Measurements from ENCODE around the gene TMEM184B. TPM values are rescaled to one million over a fixed set of nuclear protein-coding genes. Genes with fewer than 3 reads are reported as not detected.

TMEM184B gene
- total RNA-seq, 2 experiments from 2014 or later = 24.4 to 26.6 TPM

DNA sequence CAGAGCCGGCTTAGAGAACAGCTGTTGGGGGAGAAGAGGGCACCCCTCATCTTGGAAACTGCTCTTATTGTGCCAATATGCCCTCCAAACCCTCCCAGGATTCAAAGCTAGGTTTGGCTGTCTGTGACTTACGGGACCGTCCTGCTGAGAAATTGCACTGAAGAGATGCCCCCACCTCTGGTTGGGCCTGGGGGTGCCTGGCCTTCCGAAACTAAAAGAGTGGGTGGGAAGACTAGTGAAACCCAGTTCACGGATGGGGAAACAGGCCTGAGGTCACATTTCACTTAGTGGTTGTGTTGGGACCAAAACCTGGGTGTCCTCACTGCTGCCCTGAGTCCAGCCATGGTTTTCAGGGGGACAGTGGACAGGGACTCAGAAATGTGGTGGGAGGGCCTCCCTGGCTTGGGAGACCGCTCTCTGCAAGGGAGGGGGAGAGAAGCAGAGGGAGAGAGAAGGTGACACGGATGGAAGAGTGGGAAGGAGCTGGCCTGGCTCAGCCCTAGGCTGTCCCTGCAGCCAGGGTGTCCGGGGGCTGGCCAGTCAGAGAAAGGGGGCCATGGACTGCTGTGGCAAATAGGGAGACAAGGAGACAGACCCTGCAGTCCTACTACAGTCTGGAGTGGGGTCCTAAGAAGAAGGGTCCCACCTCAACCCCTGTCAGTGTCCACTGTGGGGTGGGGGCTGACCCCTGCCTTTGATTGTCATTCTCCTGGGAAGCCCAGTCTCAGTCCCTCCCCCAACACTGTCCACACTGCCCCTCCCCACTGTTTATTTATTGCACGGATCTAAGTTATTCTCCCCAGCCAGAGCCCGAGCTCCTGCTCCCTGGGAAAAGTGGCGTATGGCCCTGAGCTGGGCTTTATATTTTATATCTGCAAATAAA lies 57.4 kb downstream of the TMEM184B start:
- H3K4me1 Mint-ChIP-seq (ENCODE audit: low read depth) = peaks cover 47% of the 10 kb centered on the region

GRCh38 chr22:38214302-38215056 lies 58.3 kb downstream of the TMEM184B start:
- intact Hi-C loops (cut with micrococcal nuclease) = loop anchor here (5.0 kb wide), 1 partner anchor 32 kb away; the partner anchor contains the start of gene PLA2G6
- ChIA-PET CTCF (interaction anchor here (0.8 to 1.2 kb wide), 4 partner anchors 11 to 162 kb away, joined by 3 to 5 read pairs (median 4); partner anchors contain the start of gene MAFF), POLR2A (interaction anchor here (0.6 to 2.0 kb wide), 3 partner anchors 11 to 93 kb away, joined by 3 to 10 read pairs (median 8); partner anchors contain the start of gene MAFF)
- Mint-ChIP-seq H3K9me3 (no peaks in the 10 kb centered on the region), H3K4me1 (ENCODE audit: low read depth) (peaks cover 47% of the 10 kb centered on the region), H3K27me3 (no peaks in the 10 kb centered on the region), H3K27ac (no peak overlapping the region), H3K4me3 (no peak overlapping the region), H3K36me3 (peaks cover 8% of the 10 kb centered on the region)
- DNase-seq = peak; percentile 81

More for the DNA sequence above, 57.4 kb downstream of the TMEM184B start:
- H3K27ac Mint-ChIP-seq = peak overlapping the region; percentile 45
- peaks cover 7% of the 10 kb centered on the region for H3K36me3 Mint-ChIP-seq
- DNase-seq = no peak
- ChIA-PET CTCF (interaction anchor here (0.9 to 1.1 kb wide), 2 partner anchors 11 to 101 kb away, joined by 3 to 4 read pairs; no protein-coding TSS in a partner anchor), POLR2A (interaction anchor here (0.6 to 2.0 kb wide), 3 partner anchors 12 to 92 kb away, joined by 3 to 10 read pairs (median 8); partner anchors contain the start of gene MAFF)
- intact Hi-C loops (cut with micrococcal nuclease) = loop anchor here (5.0 kb wide), 1 partner anchor 33 kb away; the partner anchor contains the start of gene PLA2G6
- H3K27me3 Mint-ChIP-seq = no peaks in the 10 kb centered on the region
- no peak overlapping the region for H3K4me3 Mint-ChIP-seq
- H3K9me3 Mint-ChIP-seq = no peaks in the 10 kb centered on the region

DNA sequence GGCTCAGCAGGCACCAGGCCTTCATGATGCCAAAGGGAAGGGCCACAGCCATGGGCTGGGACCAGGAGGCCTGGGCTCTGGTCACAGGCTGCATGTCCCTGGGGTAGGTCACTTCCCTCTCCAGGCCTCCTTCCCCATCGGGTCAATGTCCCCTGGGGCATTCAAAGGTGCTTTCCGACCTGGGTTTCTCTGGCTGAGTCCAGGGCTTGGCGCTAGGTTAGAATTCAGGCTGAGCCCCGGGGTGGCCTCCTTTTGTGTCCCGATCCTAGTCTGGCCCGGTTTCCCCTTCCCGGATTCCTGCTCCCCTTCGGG lies 58.9 kb downstream of the TMEM184B start:
- no peaks in the 10 kb centered on the region for H3K27me3 Mint-ChIP-seq
- H3K4me3 Mint-ChIP-seq = no peak overlapping the region
- intact Hi-C loops (cut with micrococcal nuclease) = no loop called here
- no peak overlapping the region for H3K27ac Mint-ChIP-seq
- no peak for DNase-seq
- CTCF ChIA-PET = interaction anchor here (0.9 to 1.2 kb wide), 3 partner anchors 10 to 162 kb away, joined by 3 to 5 read pairs (median 4); no protein-coding TSS in a partner anchor
- H3K36me3 Mint-ChIP-seq = peaks cover 8% of the 10 kb centered on the region
- no peaks in the 10 kb centered on the region for H3K9me3 Mint-ChIP-seq
- POLR2A ChIA-PET = interaction anchor here (2.0 kb wide), 1 partner anchor 10 kb away, joined by 10 read pairs; no protein-coding TSS in a partner anchor
- peaks cover 41% of the 10 kb centered on the region for H3K4me1 Mint-ChIP-seq (ENCODE audit: low read depth)

- intact Hi-C loops (cut with micrococcal nuclease) = no loop called here
- peaks cover 8% of the 10 kb centered on the region for H3K36me3 Mint-ChIP-seq
- peaks cover 41% of the 10 kb centered on the region for H3K4me1 Mint-ChIP-seq (ENCODE audit: low read depth)
- no peaks in the 10 kb centered on the region for H3K27me3 Mint-ChIP-seq
- H3K27ac Mint-ChIP-seq = peak overlapping the region; percentile 57
- no peak overlapping the region for H3K4me3 Mint-ChIP-seq
- ChIA-PET CTCF (interaction anchor here (0.6 to 1.2 kb wide), 2 partner anchors 161 to 267 kb away, joined by 3 to 5 read pairs; no protein-coding TSS in a partner anchor), POLR2A (interaction anchor here (2.0 kb wide), 1 partner anchor 10 kb away, joined by 10 read pairs; no protein-coding TSS in a partner anchor)
- no peak for DNase-seq
- H3K9me3 Mint-ChIP-seq = no peaks in the 10 kb centered on the region
These were observed 59.4 kb downstream of the TMEM184B start for GRCh38 chr22:38213319-38213989.

- POLR2A ChIA-PET = interaction anchor here (1.1 kb wide), 1 partner anchor 9 kb away, joined by 4 read pairs; no protein-coding TSS in a partner anchor
- peaks cover 8% of the 10 kb centered on the region for H3K36me3 Mint-ChIP-seq
- H3K27me3 Mint-ChIP-seq = no peaks in the 10 kb centered on the region
- DNase-seq = no peak
- no peak overlapping the region for H3K27ac Mint-ChIP-seq
- no peaks in the 10 kb centered on the region for H3K9me3 Mint-ChIP-seq
- H3K4me1 Mint-ChIP-seq (ENCODE audit: low read depth) = peaks cover 38% of the 10 kb centered on the region
- intact Hi-C loops (cut with micrococcal nuclease) = no loop called here
- H3K4me3 Mint-ChIP-seq = no peak overlapping the region
- CTCF ChIA-PET = interaction anchor here (0.6 to 1.8 kb wide), 2 partner anchors 18 to 55 kb away, joined by 4 to 7 read pairs; no protein-coding TSS in a partner anchor
These were observed 60.4 kb downstream of the TMEM184B start for GRCh38 chr22:38212442-38212841.

DNA sequence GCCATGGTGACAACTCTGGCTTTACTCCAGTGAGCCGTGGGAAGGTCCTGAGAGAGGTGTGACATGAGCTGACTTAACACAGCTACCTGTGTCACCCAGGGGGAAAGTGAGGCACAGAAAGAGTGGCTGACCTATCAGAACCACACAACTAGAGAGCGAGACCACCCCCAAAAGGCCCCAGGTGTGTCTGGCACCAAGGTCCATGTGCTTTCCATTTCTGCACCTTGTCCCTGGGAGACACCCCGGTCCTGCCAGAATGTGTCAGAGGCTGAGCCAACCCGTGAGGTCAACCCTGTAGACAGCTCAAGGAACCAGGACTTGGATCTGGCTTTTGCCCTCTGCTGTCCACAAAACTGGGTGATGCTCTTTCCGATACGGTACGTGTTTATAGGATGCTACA lies 61.3 kb downstream of the TMEM184B start:
- no peaks in the 10 kb centered on the region for H3K9me3 Mint-ChIP-seq
- H3K4me3 Mint-ChIP-seq = no peak overlapping the region
- intact Hi-C loops (cut with micrococcal nuclease) = no loop called here
- ChIA-PET CTCF (interaction anchor here (1.8 kb wide), 1 partner anchor 19 kb away, joined by 7 read pairs; no protein-coding TSS in a partner anchor), POLR2A (interaction anchor here (1.1 kb wide), 1 partner anchor 8 kb away, joined by 4 read pairs; no protein-coding TSS in a partner anchor)
- peaks cover 8% of the 10 kb centered on the region for H3K36me3 Mint-ChIP-seq
- H3K4me1 Mint-ChIP-seq (ENCODE audit: low read depth) = peaks cover 37% of the 10 kb centered on the region
- H3K27me3 Mint-ChIP-seq = no peaks in the 10 kb centered on the region
- no peak for DNase-seq
- H3K27ac Mint-ChIP-seq = no peak overlapping the region

- ChIA-PET POLR2A (no interaction called here), CTCF (no interaction called here)
- Mint-ChIP-seq H3K4me1 (ENCODE audit: low read depth) (peaks cover 37% of the 10 kb centered on the region), H3K27me3 (no peaks in the 10 kb centered on the region), H3K9me3 (no peaks in the 10 kb centered on the region), H3K4me3 (no peak overlapping the region), H3K27ac (no peak overlapping the region), H3K36me3 (peaks cover 4% of the 10 kb centered on the region)
- no peak for DNase-seq
- intact Hi-C loops (cut with micrococcal nuclease) = no loop called here
These were observed 64.2 kb downstream of the TMEM184B start for GRCh38 chr22:38208551-38208968.

- Mint-ChIP-seq H3K27ac (no peak overlapping the region), H3K4me1 (ENCODE audit: low read depth) (peaks cover 38% of the 10 kb centered on the region), H3K27me3 (no peaks in the 10 kb centered on the region), H3K36me3 (peaks cover 4% of the 10 kb centered on the region), H3K9me3 (no peaks in the 10 kb centered on the region), H3K4me3 (no peak overlapping the region)
- DNase-seq = no peak
- CTCF ChIA-PET = no interaction called here
- POLR2A ChIA-PET = no interaction called here
- intact Hi-C loops (cut with micrococcal nuclease) = no loop called here
These were observed 64.8 kb downstream of the TMEM184B start for GRCh38 chr22:38207898-38208432.

- intact Hi-C loops (cut with micrococcal nuclease) = no loop called here
- Mint-ChIP-seq H3K27me3 (no peaks in the 10 kb centered on the region), H3K27ac (no peak overlapping the region), H3K4me1 (ENCODE audit: low read depth) (peaks cover 45% of the 10 kb centered on the region), H3K9me3 (no peaks in the 10 kb centered on the region), H3K36me3 (peaks cover 2% of the 10 kb centered on the region), H3K4me3 (no peak overlapping the region)
- ChIA-PET POLR2A (no interaction called here), CTCF (no interaction called here)
- no peak for DNase-seq
These were observed 67.3 kb downstream of the TMEM184B start for GRCh38 chr22:38205261-38206128.

DNA sequence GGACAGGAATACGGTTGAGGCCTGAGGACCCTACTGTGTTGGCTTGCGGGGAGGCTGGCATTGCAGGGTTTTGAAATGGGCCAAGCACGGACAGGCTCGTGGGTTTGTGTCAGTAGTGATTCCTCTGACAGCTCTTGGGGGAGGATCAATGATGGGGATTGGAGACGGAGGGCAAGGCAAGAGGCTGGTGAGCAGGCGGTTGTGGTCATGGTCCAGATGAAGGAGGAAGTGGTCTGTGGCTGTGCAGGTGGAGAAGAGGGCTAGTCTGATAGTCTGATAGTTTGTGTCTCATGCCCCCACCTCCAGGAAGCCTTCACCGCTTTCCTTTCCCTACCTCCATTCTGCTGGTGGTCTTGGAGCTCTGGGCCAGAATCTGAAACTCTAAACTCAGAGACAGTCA lies 68.0 kb downstream of the TMEM184B start:
- Mint-ChIP-seq H3K4me3 (no peak overlapping the region), H3K27ac (peak overlapping the region; percentile 50), H3K36me3 (no peaks in the 10 kb centered on the region), H3K4me1 (ENCODE audit: low read depth) (peaks cover 40% of the 10 kb centered on the region), H3K27me3 (no peaks in the 10 kb centered on the region), H3K9me3 (no peaks in the 10 kb centered on the region)
- ChIA-PET POLR2A (interaction anchor here (2.2 kb wide), 1 partner anchor 9 kb away, joined by 10 read pairs; no protein-coding TSS in a partner anchor), CTCF (interaction anchor here (1.2 to 1.6 kb wide), 2 partner anchors 90 to 153 kb away, joined by 3 to 5 read pairs; no protein-coding TSS in a partner anchor)
- intact Hi-C loops (cut with micrococcal nuclease) = loop anchor here (5.0 kb wide), 1 partner anchor 113 kb away; the partner anchor contains the start of gene CSNK1E
- peak; percentile 42 for DNase-seq
